Spleen (tissue), 7 donors: ENCODE measurements around the gene CPED1.

Experiments used
- CTCF ChIP-seq, 11 experiments: fragments of 200-600 bp in 7 of 11; fragments of 450-650 bp in 4 of 11; sonication (generic) in 4 of 11; IDR thresholded peaks in 8 of 11; conservative IDR thresholded peaks in 3 of 11; 1 replicate in 7 of 11; 2 replicates in 4 of 11; pipeline versions ENCODE4 v1.4.0 to v1.8.0; 2016 to 2021; ENCODE audit warnings: antibody characterized with exemption in 11 of 11, inconsistent platforms in 4 of 11, mild to moderate bottlenecking in 1 of 11
- POLR2A ChIP-seq, 3 donors: fragments of 450-650 bp; IDR thresholded peaks; one replicate each; pipeline ENCODE4 v1.5.1; 2017; ENCODE audit warnings: antibody characterized with exemption in 3 of 3, mild to moderate bottlenecking in 1 of 3
- POLR2AphosphoS5 ChIP-seq, 3 donors: sonication (generic); formaldehyde crosslinking; IDR thresholded peaks; one replicate each; pipeline ENCODE4 v1.5.1; 2017; ENCODE audit warnings: antibody characterized with exemption in 3 of 3
- donor health status: DM: no; HTN: no; CAD: no; lungs with moderate emphysema.
- donor health status: DM: no; HTN: no; CAD: no.
- donor health status: DM: no; HTN: no; CAD: no.

- no peak for TF ChIP-seq CTCF (IDR thresholded peaks at IDR 0.05 in 8 of 11, conservative IDR thresholded peaks at IDR 0.05 in 3 of 11)
- no peak for TF ChIP-seq POLR2A (IDR thresholded peaks at IDR 0.05)
- TF ChIP-seq POLR2AphosphoS5 (IDR thresholded peaks at IDR 0.05) = no peak
These were observed 55.1 kb downstream of the CPED1 start for GRCh38 chr7:121043314-121044234.
